Measurements from ENCODE around the gene CPXM2.

- TF ChIP-seq REST (IDR thresholded peaks at IDR 0.05; ENCODE audit: low read depth) (no peak), YY1 (IDR thresholded peaks at IDR 0.05; ENCODE audit: low read depth) (no peak), FOXM1 (IDR thresholded peaks at IDR 0.05; ENCODE audit: borderline replicate concordance, low read depth) (no peak), TAF1 (IDR thresholded peaks at IDR 0.05; ENCODE audit: low read depth) (no peak)
Measured at GRCh38 chr10:123865880-123866279, 25.7 kb downstream of the CPXM2 start.

Measured in Ishikawa (cell line).